Nephron progenitor cell (in vitro differentiated cells): ENCODE results near the gene KNDC1.

Experiments
- DNase-seq: peaks from one replicate; pipeline ENCODE4 v3.0.0; 2021
- H3K27ac Mint-ChIP-seq: 2 replicates; pipeline ENCODE4 v1.8.0; 2021; ENCODE audit warnings: mild to moderate bottlenecking, moderate library complexity, mixed read lengths
- H3K27me3 Mint-ChIP-seq: 2 replicates; pipeline ENCODE4 v1.8.0; 2021; ENCODE audit warnings: mild to moderate bottlenecking, low read depth, mixed read lengths; ENCODE audit not compliant: poor library complexity
- H3K36me3 Mint-ChIP-seq: 2 replicates; pipeline ENCODE4 v1.8.0; 2021; ENCODE audit warnings: low read depth, mixed read lengths
- H3K4me1 Mint-ChIP-seq: 2 replicates; pipeline ENCODE4 v1.8.0; 2021; ENCODE audit warnings: mixed read lengths
- H3K4me3 Mint-ChIP-seq: 2 replicates; pipeline ENCODE4 v1.8.0; 2021; ENCODE audit warnings: mild to moderate bottlenecking, moderate library complexity, mixed read lengths
- H3K9me3 Mint-ChIP-seq: 2 replicates; pipeline ENCODE4 v1.8.0; 2021; ENCODE audit warnings: mild to moderate bottlenecking, moderate library complexity, mixed read lengths
- CTCF ChIP-seq: fragments of 200-600 bp; sonication (generic); IDR thresholded peaks from 2 replicates; pipeline ENCODE4 v1.5.0; 2021; ENCODE audit warnings: antibody characterized with exemption

KNDC1 gene

DNA sequence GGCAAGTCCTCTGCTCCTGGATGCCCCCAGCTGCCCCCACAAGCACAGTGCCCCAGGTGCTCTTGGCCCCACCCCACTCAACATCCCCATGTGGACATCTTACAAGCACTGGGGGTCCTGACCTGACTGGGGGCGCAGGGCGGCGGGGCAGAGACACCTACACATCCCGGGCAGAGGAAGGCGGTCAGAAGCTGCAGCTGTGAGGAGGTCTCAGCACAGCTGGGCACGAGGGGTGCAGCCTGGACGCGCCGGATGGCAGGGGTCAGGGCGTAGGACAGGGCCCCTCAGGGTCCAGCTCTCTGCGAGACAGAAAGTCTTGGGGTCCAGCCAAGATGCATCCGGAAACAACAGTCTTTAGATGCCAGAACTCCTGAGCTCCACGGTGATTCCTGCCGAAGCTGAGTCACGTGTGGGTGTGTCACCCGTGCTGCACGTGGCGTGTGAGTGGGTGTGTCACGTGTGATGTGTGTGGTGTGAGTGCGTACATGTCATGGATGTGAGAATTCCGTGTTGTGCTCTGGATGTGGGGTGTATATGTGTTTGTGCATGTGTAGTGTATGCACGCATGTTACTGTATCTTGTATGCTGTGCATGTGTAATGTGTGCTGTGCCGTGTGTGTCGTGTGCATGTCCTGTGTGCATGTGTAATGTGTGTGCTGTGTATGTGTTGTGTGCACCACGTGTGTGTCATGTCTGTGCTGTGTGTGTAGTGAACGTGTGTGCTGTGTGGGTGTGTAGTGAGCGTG is 82.8 kb downstream of the KNDC1 start:
- TF ChIP-seq CTCF: no peak
- no peaks in the 10 kb centered on the region for H3K36me3 Mint-ChIP-seq
- no peak overlapping the region for H3K27ac Mint-ChIP-seq
- H3K27me3 Mint-ChIP-seq: peaks cover 28% of the 10 kb centered on the region
- H3K4me3 Mint-ChIP-seq: no peak overlapping the region
- H3K9me3 Mint-ChIP-seq: no peaks in the 10 kb centered on the region
- no peak for DNase-seq
- H3K4me1 Mint-ChIP-seq: peaks cover 45% of the 10 kb centered on the region

DNA sequence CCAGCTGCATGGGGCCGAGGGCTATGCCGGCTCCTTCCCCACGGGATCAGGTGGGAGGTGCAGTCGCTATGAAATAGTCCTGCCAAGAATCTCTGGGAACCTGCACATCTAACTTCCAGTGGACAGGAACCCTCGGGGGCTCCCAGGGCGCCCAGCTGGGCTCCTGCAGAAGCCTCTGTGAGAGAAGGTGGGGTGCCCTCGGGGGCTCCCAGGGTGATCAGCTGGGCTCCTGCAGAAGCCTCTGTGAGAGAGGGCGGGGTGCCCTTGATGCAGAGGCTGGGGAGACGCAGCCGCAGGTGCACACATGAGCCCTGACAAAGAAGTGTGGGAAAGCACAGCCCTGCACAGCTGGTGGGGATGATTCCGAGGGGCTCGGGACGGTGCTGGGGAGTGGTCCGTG is 83.6 kb downstream of the KNDC1 start:
- no peak for DNase-seq
- Mint-ChIP-seq H3K27ac (no peak overlapping the region), H3K27me3 (peaks cover 20% of the 10 kb centered on the region), H3K36me3 (no peaks in the 10 kb centered on the region), H3K4me3 (no peak overlapping the region), H3K4me1 (peaks cover 43% of the 10 kb centered on the region), H3K9me3 (no peaks in the 10 kb centered on the region)
- TF ChIP-seq CTCF: no peak

GRCh38 chr10:133245439-133246235 is 85.6 kb downstream of the KNDC1 start:
- no peak for DNase-seq
- no peaks in the 10 kb centered on the region for H3K9me3 Mint-ChIP-seq
- H3K4me1 Mint-ChIP-seq: peaks cover 55% of the 10 kb centered on the region
- no peak overlapping the region for H3K27ac Mint-ChIP-seq
- no peak for TF ChIP-seq CTCF
- H3K36me3 Mint-ChIP-seq: no peaks in the 10 kb centered on the region
- peaks cover 18% of the 10 kb centered on the region for H3K27me3 Mint-ChIP-seq
- no peak overlapping the region for H3K4me3 Mint-ChIP-seq

DNA sequence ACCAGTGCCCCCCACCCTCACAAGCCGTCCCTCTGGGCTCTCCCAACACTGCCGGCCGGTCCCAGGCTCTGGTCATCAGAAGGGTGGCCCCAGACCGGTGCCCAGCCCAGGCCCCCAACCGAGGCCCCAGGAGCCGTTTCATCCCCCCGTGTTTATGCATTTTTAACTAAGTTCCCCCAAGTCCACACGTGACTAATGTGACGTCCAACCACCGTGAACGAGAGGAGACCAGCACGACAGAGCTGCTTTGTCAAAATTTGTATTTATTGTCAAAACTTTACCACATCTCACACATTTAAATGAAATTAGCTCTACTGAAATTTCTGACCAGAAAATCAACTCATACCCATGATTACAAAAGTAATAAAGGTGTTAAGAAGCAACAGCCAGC is 86.2 kb downstream of the KNDC1 start:
- Mint-ChIP-seq H3K27ac (no peak overlapping the region), H3K9me3 (no peaks in the 10 kb centered on the region), H3K4me3 (no peak overlapping the region), H3K27me3 (peaks cover 18% of the 10 kb centered on the region), H3K36me3 (no peaks in the 10 kb centered on the region), H3K4me1 (peaks cover 50% of the 10 kb centered on the region)
- DNase-seq: no peak
- no peak for TF ChIP-seq CTCF

GRCh38 chr10:133247681-133248333 is 87.8 kb downstream of the KNDC1 start:
- Mint-ChIP-seq H3K27me3 (peaks cover 18% of the 10 kb centered on the region), H3K9me3 (no peaks in the 10 kb centered on the region), H3K4me1 (peaks cover 50% of the 10 kb centered on the region), H3K4me3 (no peak overlapping the region), H3K27ac (no peak overlapping the region), H3K36me3 (no peaks in the 10 kb centered on the region)
- no peak for DNase-seq
- TF ChIP-seq CTCF: no peak
